NCI-H146 treated with DMSO at 0.1 percent for 48 hours (cell line): ENCODE data around the gene KCNC3.

Experiments used
- DNase-seq: peaks from one replicate; lab custom pipeline; 2025; ENCODE audit not compliant: unreplicated experiment; lab: John Stamatoyannopoulos, UW

Gene KCNC3

DNA sequence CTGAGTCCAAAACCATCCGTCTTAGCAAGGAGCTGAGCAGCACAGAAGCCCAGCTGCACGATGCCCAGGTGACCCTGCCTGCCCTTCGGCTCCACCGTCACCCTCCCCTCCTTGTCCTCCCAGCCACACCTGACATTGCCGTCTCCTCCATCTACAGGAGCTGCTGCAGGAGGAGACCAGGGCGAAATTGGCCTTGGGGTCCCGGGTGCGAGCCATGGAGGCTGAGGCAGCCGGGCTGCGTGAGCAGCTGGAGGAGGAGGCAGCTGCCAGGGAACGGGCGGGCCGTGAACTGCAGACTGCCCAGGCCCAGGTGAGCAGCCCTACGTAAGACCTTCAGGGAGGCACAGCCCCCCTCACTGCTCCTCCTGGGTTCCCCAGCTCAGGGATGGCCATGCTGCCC is 49.1 kb downstream of the KCNC3 start:
- DNase-seq, result no peak

DNA sequence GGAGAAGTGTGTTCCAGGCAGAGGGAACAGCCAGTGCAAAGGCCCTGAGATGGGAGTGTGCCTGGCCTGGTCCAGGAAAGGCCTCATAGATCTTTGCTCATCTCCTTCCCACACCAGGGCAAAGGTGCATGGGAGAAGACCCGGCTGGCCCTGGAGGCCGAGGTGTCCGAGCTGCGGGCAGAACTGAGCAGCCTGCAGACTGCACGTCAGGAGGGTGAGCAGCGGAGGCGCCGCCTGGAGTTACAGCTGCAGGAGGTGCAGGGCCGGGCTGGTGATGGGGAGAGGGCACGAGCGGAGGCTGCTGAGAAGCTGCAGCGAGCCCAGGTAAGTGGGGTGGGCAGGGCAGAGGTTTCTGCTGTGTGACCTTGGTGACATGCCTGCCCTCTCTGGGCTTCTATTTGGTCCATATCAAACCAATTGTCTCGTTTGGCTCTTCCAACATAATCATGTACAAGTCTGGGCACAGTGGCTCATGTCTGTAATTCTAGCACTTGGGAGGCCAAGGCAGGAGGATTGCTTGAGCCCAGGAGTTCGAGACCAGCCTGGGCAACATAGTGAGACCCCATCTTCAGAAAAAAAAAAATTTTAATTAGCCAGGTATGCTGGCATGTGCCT is 51.1 kb downstream of the KCNC3 start:
- DNase-seq, result no peak

DNA sequence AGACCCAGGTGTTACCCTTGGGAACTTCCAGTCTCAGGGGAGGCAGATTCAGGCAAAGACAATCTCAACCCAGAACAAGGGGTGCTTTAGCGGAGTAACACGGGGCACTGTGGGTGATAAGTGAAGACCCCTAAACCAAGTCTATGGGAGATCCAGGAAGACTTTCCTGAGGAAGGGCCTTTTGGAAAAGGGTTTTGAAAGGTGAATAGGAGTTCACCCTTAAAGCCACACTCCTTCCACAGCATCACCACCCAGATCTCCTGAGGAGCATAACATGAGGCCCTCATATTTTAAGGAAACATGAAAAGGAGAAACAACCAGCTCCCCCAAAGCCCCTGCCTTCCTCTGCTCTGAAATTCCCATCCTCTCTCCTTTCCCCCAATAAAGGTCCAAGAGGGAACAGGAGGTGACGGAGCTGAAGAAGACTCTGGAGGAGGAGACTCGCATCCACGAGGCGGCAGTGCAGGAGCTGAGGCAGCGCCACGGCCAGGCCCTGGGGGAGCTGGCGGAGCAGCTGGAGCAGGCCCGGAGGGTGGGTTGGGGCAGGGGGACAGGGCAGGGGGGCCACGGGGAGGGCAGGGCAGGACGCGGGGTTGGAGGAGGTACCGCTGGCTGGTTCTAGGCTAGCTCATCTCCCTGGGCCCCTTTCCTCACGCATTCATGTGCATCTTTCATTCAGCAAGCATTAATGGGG is 52.7 kb downstream of the KCNC3 start:
- no peak for DNase-seq

DNA sequence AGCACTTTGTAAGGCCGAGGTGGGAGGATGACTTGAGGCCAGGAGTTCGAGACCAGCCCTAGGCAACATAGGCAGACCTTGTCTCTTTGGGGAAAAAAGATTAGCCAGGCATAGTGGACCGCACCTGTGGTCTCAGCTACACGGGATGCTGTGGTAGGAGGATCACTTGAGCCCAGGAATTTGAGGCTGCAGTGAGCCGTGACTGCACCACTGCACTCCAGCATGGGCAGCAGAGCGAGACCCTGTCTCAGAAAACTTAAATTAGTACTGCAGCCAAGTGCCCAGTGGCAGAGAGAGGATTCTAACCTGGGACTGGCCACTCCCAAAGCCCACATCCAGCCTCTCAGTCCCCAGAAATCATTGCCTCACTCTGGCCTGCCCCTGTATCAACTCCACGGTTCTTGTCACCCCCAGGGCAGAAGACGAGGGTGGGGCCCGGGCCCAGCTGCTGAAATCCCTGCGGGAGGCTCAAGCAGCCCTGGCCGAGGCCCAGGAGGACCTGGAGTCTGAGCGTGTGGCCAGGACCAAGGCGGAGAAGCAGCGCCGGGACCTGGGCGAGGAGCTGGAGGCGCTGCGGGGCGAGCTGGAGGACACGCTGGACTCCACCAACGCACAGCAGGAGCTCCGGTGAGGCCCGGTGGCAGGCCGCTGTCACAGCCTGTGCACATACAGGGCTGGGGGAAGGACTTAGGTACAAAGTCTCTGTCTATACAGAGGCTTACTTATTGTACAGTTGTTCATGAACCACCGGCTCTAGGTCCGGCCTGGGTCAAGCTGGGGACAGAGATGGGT is 53.4 kb downstream of the KCNC3 start:
- DNase-seq, result no peak

DNA sequence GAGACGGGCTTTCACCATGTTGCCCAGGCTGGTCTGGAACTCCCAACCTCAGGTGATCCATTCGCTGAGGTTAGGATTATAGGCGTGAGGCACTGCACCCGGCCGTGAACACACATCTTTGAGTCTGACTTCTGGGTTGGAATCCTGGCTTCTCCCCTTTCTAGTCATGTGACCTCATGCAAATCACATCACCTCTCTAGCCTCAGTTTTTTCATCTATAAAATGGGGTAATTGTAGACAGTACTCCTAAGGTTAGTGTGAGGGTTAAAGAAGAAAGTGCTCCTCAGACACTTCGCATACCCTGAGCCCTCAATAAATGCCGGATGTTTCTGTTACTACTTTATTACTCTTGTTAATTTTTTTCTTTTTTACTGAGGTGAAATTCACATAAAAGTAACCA is 55.4 kb downstream of the KCNC3 start:
- DNase-seq, result no peak

DNA sequence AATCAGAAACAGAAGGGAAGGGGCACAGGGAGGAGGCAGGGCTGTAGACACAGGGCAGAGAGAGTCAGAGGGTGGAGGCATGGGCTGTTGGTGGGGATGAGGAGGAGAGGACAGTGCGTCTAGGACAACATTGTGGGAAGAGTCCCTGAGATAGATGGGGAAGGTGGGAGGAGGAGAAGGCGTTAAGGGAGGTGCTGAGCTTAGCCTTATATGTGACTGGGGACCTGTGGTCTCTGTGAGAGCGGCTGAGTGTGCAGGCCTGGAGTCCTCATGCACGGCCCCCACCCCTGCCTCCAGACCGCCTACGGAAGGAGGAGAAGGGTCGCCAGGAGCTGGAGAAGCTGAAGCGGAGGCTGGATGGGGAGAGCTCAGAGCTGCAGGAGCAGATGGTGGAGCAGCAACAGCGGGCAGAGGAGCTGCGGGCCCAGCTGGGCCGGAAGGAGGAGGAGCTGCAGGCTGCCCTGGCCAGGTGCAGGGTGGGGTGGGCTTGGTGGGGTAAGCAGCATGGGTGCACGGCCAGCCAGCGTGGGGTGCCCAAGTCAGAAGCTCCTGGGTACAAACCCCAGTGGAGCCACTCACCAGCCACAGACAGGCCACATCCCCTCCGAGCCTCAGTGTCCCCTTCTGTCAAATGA is 56.8 kb downstream of the KCNC3 start:
- no peak for DNase-seq

DNA sequence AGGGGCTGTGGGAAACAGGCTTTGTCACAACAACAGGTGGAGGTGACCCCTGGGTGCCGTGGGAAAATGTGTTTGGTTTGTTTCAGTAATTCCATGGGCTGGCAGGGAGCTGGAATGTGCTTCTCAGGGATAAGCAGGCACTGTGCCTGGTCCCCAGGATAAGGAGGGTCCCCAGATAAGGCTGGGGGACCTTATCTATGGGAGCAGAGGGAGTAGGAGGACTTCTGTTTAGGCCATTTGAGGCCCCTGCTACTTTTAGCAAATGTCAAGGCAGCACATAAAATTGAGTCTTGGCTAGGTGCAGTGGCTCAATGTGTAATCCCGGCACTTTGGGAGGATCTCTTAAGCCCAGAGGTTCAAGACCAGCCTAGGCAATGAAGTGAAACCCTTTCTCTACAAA is 59.5 kb downstream of the KCNC3 start:
- DNase-seq, result no peak

DNA sequence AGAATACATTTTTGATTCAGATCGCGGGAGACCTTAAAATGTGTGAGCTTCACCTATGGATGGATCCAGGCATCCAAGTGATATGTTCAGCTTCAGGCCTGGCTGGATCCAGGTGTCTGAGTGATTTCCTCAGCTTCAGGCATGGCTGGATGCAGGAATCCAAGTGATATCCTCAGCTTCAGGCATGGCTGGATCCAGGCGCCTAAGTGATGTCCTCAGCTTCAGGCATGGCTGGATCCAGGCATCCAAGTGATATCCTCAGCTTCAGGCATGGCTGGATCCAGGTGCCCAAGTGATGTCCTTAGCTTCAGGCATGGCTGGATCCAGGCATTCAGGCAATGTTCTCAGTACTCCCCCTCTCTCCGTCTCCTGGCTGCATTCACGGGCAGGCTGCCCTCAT is 60.7 kb downstream of the KCNC3 start:
- DNase-seq, result no peak

DNA sequence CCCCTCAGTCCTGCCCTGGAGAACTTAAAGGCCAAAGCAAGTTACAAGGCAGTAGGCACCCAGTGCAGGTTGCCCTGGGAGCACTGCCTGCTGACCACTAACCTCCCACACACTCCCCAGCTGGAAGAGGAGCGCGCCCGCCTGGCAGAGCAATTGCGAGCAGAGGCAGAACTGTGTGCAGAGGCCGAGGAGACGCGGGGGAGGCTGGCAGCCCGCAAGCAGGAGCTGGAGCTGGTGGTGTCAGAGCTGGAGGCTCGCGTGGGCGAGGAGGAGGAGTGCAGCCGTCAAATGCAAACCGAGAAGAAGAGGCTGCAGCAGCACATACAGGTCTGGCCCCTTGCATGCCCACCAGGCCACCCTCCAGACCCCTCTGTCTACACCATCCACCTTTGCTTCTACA is 61.1 kb downstream of the KCNC3 start:
- DNase-seq, result no peak

DNA sequence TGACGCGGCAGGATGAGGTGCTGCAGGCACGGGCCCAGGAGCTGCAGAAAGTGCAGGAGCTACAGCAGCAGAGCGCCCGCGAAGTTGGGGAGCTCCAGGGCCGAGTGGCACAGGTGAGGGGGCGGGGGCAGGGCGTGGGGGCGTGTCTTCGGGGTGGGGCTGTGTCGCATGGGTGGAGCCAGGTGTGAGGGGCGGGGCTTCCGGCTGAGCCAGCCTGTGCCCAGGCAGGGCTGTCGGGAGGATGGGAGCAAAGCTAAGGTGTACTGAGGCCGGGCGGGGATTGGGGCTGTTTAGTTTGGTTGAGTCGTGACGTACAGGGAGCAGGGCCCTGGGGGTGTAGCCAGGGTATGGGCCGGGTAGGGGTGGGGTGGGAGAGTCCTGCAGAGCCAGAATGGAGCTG is 62.3 kb downstream of the KCNC3 start:
- DNase-seq, result no peak

DNA sequence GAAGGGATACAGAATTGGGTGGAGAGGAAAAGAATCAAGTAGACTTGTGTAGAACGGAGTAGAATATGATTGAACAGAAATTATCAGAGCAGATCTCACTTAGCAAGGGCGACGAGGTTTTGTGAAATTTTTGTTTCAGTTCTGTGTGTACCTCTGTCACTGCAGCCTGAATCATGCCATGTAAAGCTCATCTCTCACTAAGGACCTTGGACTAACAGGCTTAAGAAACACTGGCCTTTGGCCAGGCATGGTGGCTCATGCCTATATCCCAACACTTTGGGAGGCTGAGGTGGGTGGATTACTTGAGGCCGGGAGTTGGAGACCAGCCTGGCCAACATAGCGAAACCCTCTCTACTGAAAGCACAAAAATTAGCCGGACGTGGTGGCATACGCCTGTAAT is 63.1 kb downstream of the KCNC3 start:
- DNase-seq, result no peak

DNA sequence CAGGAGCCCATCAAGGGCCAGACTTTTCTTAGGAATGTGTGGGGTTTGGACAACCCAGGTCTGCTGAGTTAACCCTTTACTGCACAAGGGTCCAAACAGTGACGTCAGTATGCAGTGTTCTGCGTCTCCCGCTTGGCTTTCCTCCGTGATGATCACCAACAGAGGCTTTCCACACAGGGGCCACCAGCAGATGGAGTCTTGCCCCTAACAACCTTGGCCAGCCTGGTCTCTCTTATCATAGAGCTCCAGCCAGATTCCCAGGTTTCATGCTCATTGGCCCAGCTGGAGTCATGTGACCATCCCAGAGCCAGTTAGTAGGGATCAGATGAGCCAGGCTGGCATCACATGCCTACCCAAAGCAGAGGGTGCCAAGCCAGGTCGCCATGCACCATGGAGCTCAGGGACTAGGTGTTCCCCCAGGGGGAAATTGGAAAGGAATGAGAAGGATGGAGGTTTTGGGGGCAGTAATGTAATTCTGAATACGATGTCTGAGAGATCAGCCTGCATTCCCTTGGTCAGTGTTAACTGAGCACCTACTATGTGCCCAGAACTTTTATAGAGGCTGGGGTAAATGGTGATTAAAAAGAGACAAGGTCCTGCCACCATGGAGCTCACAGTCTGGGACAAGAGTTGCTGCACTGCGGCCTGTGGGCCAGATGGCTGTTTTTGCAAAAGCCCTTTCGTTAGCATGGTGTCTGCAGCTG is 64.5 kb downstream of the KCNC3 start:
- DNase-seq, result no peak

DNA sequence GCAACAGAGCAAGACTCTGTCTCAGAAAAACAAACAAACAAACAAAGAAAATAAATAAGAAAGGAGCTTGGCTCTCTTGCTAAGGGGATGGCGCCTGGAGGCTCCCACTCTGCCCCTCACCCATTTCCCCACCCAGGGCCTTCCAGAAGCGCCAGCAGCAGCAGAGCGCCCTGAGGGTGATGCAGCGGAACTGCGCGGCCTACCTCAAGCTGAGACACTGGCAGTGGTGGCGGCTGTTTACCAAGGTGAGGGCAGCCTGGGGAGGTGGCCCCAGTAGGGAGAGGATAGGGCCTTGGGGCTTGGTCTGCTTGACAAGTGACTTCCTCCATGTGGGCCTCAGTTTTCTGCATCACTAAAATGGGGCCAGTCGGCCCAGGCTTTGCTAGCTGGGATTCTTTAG is 66.0 kb downstream of the KCNC3 start:
- DNase-seq, result no peak
